Choroid plexus epithelial cell (primary cell): ENCODE measurements around the gene SOX8.

Experiments
- DNase-seq: peaks from one replicate; pipeline ENCODE4 v3.0.0-alpha.2; 2010; ENCODE audit warnings: low read depth
- H3K4me3 ChIP-seq: 2 replicates; pipeline ENCODE4 v1.5.1; 2011; ENCODE audit warnings: low read depth, mild to moderate bottlenecking, control low read depth, low read length, moderate library complexity
- TF ChIP-seq, protein P1 (sequence below): conservative IDR thresholded peaks from 2 replicates; pipeline ENCODE4 v1.5.1; 2011; ENCODE audit warnings: low read depth, mild to moderate bottlenecking, control low read depth, inconsistent platforms, low read length, moderate library complexity

The SOX8 gene

DNA sequence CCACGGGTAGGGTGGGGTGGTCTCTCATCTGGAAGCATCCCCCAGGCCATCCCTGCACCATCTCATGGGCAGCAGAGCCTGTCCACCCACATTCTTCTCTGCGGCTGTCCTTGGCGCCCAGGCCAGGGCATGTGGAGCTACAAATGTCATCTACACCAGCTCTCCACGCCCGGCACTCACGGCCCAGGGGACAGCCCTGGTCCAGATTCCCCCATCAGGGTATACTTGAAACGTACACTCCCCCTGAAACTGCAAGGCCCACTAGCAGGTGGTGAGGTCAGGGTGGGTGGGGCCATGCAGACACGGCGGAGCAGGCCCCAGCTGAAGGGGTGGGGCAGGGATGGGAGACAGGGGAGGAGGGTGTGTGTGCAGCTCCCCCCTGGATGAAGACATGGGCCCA, 3.2 kb upstream of the SOX8 start:
- H3K4me3 ChIP-seq = no peak overlapping the region
- DNase-seq = no peak
- TF ChIP-seq, protein P1, sequence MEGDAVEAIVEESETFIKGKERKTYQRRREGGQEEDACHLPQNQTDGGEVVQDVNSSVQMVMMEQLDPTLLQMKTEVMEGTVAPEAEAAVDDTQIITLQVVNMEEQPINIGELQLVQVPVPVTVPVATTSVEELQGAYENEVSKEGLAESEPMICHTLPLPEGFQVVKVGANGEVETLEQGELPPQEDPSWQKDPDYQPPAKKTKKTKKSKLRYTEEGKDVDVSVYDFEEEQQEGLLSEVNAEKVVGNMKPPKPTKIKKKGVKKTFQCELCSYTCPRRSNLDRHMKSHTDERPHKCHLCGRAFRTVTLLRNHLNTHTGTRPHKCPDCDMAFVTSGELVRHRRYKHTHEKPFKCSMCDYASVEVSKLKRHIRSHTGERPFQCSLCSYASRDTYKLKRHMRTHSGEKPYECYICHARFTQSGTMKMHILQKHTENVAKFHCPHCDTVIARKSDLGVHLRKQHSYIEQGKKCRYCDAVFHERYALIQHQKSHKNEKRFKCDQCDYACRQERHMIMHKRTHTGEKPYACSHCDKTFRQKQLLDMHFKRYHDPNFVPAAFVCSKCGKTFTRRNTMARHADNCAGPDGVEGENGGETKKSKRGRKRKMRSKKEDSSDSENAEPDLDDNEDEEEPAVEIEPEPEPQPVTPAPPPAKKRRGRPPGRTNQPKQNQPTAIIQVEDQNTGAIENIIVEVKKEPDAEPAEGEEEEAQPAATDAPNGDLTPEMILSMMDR = no peak

DNA sequence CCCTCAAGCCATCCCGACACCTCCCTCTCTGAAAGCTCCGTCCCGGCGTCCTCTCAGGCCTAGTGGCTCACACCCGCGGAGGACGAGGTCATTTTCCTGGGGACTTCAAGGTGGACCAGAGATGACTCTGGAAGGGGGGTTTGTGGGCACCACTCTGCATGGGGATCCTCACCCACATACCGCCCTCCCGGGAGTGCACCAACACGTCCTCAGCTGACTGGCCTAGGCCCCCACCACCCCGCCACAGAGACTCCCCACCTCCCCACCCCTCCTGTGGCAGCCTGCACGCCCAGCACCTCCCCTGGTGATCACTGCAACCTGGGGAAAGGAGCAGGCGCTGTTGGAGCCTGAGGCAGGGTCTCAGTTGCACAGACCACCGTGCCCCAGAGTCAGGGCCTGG, 2.4 kb upstream of the SOX8 start:
- TF ChIP-seq, protein P1 = no peak
- DNase-seq = no peak
- H3K4me3 ChIP-seq = no peak overlapping the region

DNA sequence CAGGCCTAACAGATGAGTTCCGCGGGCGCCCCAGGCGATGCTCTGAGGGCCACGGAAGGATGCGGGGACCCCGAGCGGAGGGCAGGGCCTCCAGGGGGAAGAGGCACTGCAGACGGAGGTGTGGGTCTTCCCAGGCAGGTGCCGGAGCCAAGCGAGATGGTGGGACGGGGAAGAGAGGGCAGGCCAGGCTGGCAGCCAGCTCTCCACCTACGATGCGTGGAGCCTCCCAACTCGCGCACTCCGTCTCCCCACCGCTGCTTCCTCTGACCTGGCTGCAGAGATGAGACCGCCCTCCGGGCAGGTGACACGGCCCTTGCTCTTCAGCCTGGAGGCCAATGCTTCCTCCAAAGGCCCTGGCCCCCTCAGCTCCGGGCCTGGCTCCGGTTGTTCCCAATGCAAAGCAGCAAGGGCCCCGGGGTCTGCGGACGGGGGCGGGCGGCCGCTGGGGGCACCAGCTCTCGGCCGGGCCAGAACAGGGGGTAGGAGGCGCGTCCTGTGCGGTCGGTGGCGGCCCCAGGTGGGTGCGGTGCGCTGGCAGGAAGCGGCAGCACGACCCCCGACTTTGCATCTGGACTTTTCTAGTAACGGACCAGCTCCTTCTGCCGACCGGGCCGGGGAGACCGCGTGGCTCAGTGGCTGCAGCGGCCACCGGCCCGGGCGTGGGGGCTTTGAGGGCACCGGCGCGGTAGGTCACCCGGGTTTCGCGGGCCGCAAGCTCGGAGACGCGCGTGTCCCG, 1.5 kb upstream of the SOX8 start:
- DNase-seq = no peak
- H3K4me3 ChIP-seq = no peak overlapping the region
- TF ChIP-seq, protein P1 = no peak

DNA sequence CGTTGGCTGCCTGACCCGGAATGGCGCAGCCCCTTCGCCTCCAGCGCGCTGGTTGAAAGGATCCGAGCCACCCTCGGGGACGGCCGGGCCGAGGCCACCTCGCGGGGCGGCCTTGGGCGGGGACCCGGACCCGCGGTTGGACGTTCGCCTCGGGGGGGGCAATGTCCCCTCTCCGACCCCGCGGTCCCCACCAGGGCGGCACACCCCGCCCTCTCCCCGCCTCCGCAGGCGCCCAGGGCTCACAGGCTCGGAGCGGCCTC, 1.0 kb upstream of the SOX8 start:
- TF ChIP-seq, protein P1 = no peak
- H3K4me3 ChIP-seq = no peak overlapping the region
- DNase-seq = no peak

DNA sequence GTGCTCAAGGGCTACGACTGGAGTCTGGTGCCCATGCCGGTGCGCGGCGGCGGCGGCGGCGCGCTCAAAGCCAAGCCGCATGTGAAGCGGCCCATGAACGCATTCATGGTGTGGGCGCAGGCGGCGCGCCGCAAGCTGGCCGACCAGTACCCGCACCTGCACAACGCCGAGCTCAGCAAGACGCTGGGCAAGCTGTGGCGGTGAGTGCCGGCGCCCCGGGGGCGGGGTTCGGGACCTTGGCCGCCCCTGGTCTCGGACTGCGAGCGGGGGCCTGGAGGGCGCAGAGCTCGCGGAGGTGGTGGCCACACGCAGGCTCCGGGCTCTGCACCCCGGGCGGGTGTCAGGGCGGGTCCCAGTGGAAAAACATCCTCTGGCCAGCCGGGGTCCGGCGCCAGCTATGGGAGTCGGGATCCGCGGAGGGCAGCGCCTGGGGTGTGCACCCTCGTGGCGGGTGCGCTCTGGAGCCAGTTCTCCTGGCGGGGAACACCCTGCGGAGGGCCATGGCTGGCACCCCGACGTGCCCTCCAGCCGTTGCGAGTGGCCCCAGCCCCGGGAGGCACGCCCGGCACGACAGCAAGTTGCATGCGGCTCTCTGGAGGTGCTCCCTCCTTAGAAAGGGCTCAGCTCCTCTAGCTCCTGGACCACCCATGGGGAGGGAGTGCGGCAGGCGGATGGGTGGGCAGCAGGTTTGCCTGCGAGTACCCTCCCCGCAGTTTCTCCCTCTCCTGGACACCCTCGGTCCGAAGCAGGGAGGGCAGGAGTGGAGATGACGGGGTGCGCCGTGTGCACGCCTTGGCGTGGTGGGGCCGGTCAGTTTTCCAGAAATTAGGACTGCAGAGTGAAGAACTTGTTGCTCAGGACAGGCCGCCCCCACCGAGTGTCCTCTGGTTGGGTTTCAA, 824 bp downstream of the SOX8 start:
- DNase-seq = no peak
- TF ChIP-seq, protein P1 = no peak
- H3K4me3 ChIP-seq = no peak overlapping the region

DNA sequence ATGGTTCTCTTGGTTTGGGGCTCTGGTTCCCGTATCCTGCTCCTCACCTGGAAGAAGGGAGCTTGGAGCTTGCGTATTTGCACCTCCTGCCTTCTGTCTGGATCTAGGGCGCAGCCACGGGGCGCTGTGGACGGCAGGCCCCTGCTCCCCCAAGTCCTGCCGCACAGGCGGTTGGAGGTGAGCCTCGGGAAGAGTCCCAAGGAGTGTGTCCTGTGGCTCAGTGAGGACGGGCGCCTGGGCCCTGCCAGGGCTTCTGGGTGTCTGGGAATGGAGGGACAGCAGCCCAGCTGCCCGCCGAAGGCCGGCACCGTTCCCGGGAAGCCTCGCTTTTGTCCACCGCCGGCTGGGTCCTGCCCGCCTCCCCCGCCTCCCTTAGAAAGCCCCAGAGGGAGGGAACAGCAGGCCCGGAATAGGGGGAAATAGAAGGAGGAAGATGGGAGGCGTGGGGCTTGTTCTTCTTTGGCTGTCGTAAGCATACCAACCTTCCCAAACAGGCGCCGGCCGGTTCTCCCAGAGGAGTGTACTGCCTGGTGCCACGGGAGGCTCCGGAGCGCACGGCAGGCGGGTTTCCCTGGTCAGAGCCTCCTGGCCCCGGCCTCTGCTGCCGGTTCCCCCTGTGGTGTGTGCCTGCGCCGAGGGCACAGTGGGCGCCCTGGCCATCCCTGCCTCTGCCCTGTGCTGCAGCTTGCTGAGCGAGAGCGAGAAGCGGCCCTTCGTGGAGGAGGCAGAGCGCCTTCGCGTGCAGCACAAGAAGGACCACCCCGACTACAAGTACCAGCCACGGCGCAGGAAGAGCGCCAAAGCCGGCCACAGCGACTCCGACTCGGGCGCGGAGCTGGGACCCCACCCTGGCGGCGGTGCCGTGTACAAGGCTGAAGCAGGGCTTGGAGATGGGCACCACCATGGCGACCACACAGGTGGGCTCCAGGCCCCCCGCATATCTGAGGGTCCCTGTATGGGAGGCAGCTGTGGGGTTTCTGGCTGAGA, 1.8 kb downstream of the SOX8 start:
- TF ChIP-seq, protein P1 = no peak
- no peak overlapping the region for H3K4me3 ChIP-seq
- no peak for DNase-seq
